Subcutaneous adipose tissue (tissue), 4 donors: Measurements from ENCODE around the gene IL31RA. TPM values are rescaled to one million over a fixed set of nuclear protein-coding genes. Genes with fewer than 3 reads are reported as not detected.

Experiments used
- CTCF ChIP-seq: fragments of 450-650 bp; IDR thresholded peaks from one replicate; pipeline ENCODE4 v1.5.1; 2016; ENCODE audit warnings: low read depth, mild to moderate bottlenecking, control low read depth, antibody characterized with exemption, moderate library complexity
- total RNA-seq, 4 donors: library from RNA; depleted of rRNA; stranded (reverse); fragments of >200 nt; gene quantifications; one replicate each; pipeline ENCODE4 v1.1.0, GENCODE V29; 2016

IL31RA gene
- total RNA-seq, 4 donors from 2014 or later, result not detected

- no peak for TF ChIP-seq CTCF
Measured at GRCh38 chr5:55913466-55914413, 62.6 kb downstream of the IL31RA start.

GRCh38 chr5:55914971-55915370, 63.8 kb downstream of the IL31RA start:
- TF ChIP-seq CTCF, result no peak

GRCh38 chr5:55915783-55916182, 64.6 kb downstream of the IL31RA start:
- no peak for TF ChIP-seq CTCF

- no peak for TF ChIP-seq CTCF
Measured at GRCh38 chr5:55916986-55917385, 65.8 kb downstream of the IL31RA start.

- no peak for TF ChIP-seq CTCF
Measured at GRCh38 chr5:55917402-55918086, 66.4 kb downstream of the IL31RA start.

- TF ChIP-seq CTCF, result no peak
Measured at GRCh38 chr5:55918087-55919035, 67.2 kb downstream of the IL31RA start.

GRCh38 chr5:55919625-55920024, 68.5 kb downstream of the IL31RA start:
- TF ChIP-seq CTCF, result no peak
